Putamen (tissue), 1 donor: ENCODE measurements around the gene TMEM214.

Source experiments
- DNase-seq: peaks from one replicate; pipeline ENCODE4 v3.0.0-alpha.2; 2016; ENCODE audit warnings: low spot score

Gene TMEM214

GRCh38 chr2:27032495-27033252 lies at the start of gene TMEM214:
Gene TMEM214 (plus strand): TSS chr2:27032965. CDS start chr2:27033016, 51 bp downstream.
- DNase-seq = peak; percentile 86

GRCh38 chr2:26983746-26984145 lies 49.0 kb upstream of the TMEM214 start:
- DNase-seq = no peak

GRCh38 chr2:26985807-26986206 lies 47.0 kb upstream of the TMEM214 start:
- DNase-seq = no peak

GRCh38 chr2:26986576-26986975 lies 46.2 kb upstream of the TMEM214 start:
- DNase-seq = no peak

GRCh38 chr2:26988058-26988860 lies 44.5 kb upstream of the TMEM214 start:
- DNase-seq = no peak

GRCh38 chr2:26989156-26989555 lies 43.6 kb upstream of the TMEM214 start:
- DNase-seq = no peak

- no peak for DNase-seq
These were observed 41.0 kb upstream of the TMEM214 start for GRCh38 chr2:26991717-26992116.

GRCh38 chr2:26993768-26994167 lies 39.0 kb upstream of the TMEM214 start:
- no peak for DNase-seq

GRCh38 chr2:26994983-26995382 lies 37.8 kb upstream of the TMEM214 start:
- DNase-seq = no peak

GRCh38 chr2:26997394-26997793 lies 35.4 kb upstream of the TMEM214 start:
- DNase-seq = no peak

GRCh38 chr2:26998323-26998722 lies 34.4 kb upstream of the TMEM214 start:
- DNase-seq = no peak

GRCh38 chr2:27000228-27000627 lies 32.5 kb upstream of the TMEM214 start:
- no peak for DNase-seq

- no peak for DNase-seq
These were observed 31.8 kb upstream of the TMEM214 start for GRCh38 chr2:27000995-27001394.

- no peak for DNase-seq
These were observed 30.8 kb upstream of the TMEM214 start for GRCh38 chr2:27001950-27002349.

- DNase-seq = no peak
These were observed 29.8 kb upstream of the TMEM214 start for GRCh38 chr2:27003007-27003406.

- no peak for DNase-seq
These were observed 28.9 kb upstream of the TMEM214 start for GRCh38 chr2:27003857-27004256.

- DNase-seq = no peak
These were observed 26.0 kb upstream of the TMEM214 start for GRCh38 chr2:27006602-27007415.

GRCh38 chr2:27007416-27008374 lies 25.1 kb upstream of the TMEM214 start:
- DNase-seq = no peak

GRCh38 chr2:27008678-27009077 lies 24.1 kb upstream of the TMEM214 start:
- no peak for DNase-seq

- DNase-seq = no peak
These were observed 23.7 kb upstream of the TMEM214 start for GRCh38 chr2:27009083-27009482.

- DNase-seq = no peak
These were observed 23.0 kb upstream of the TMEM214 start for GRCh38 chr2:27009716-27010115.
